ENCODE data around the gene HAPSTR1. TPM values are rescaled to one million over a fixed set of nuclear protein-coding genes. Genes with fewer than 3 reads are reported as not detected.

The HAPSTR1 gene
- total RNA-seq, 2 experiments from 2014 or later, result 52.5 to 53.4 TPM

GRCh38 chr16:9068886-9069285, 22.6 kb upstream of the HAPSTR1 start:
- intact Hi-C loops (cut with micrococcal nuclease), result no loop called here
- peak overlapping the region; percentile 79 for H3K27ac Mint-ChIP-seq
- H3K9me3 Mint-ChIP-seq, result peaks cover 10% of the 10 kb centered on the region
- ChIA-PET POLR2A (interaction anchor here (0.6 to 5.5 kb wide), 8 partner anchors 9 to 110 kb away, joined by 3 to 32 read pairs (median 4); partner anchors contain the start of gene HAPSTR1), CTCF (interaction anchor here (1.2 to 2.6 kb wide), 3 partner anchors 9 to 132 kb away, joined by 3 to 10 read pairs (median 5); no protein-coding TSS in a partner anchor)
- peaks cover 38% of the 10 kb centered on the region for H3K4me1 Mint-ChIP-seq (ENCODE audit: low read depth)
- H3K36me3 Mint-ChIP-seq (ENCODE audit: low read depth), result peaks cover 10% of the 10 kb centered on the region
- ATAC-seq (no peak), DNase-seq (no peak)
- TF ChIP-seq CTCF (IDR thresholded peaks at IDR 0.05), result no peak
- peaks cover 2% of the 10 kb centered on the region for H3K27me3 Mint-ChIP-seq
- H3K4me3 Mint-ChIP-seq, result no peak overlapping the region

DNA sequence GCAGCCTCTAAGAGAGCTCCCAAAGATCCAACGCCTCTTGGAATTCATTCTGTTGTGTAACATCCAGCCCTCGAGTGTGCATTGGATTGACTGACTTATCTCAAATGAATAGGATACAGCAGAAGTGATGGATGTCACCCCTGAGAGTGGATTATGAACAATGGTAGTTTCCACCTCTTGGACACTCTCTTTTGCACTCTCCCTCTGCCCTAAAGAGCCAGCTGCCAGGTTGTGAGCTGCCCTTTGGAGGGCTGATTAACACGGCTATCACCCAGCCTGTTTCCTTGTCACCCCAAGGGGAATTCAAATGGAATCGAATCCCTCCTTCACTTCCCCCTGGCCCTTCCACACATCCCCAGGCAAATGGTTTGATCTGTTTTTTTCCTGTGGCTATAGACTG, 21.2 kb upstream of the HAPSTR1 start:
- H3K27me3 Mint-ChIP-seq, result peaks cover 2% of the 10 kb centered on the region
- TF ChIP-seq CTCF (IDR thresholded peaks at IDR 0.05), result no peak
- H3K36me3 Mint-ChIP-seq (ENCODE audit: low read depth), result peaks cover 10% of the 10 kb centered on the region
- H3K27ac Mint-ChIP-seq, result no peak overlapping the region
- intact Hi-C loops (cut with micrococcal nuclease), result no loop called here
- H3K4me1 Mint-ChIP-seq (ENCODE audit: low read depth), result peaks cover 39% of the 10 kb centered on the region
- ATAC-seq, result no peak
- DNase-seq, result no peak
- CTCF ChIA-PET, result no interaction called here
- H3K4me3 Mint-ChIP-seq, result no peak overlapping the region
- POLR2A ChIA-PET, result interaction anchor here (0.6 to 5.5 kb wide), 3 partner anchors 21 to 123 kb away, joined by 3 to 32 read pairs (median 3); partner anchors contain the start of gene HAPSTR1
- peaks cover 10% of the 10 kb centered on the region for H3K9me3 Mint-ChIP-seq

- POLR2A ChIA-PET, result interaction anchor here (5.5 kb wide), 1 partner anchor 20 kb away, joined by 32 read pairs; the partner anchor contains the start of gene HAPSTR1
- no peak overlapping the region for H3K4me3 Mint-ChIP-seq
Measured at GRCh38 chr16:9071377-9071776, 20.1 kb upstream of the HAPSTR1 start.

GRCh38 chr16:9072806-9073341, 18.6 kb upstream of the HAPSTR1 start:
- intact Hi-C loops (cut with micrococcal nuclease), result loop anchor here (2.0 kb wide), 1 partner anchor 18 kb away; the partner anchor contains the start of gene HAPSTR1
- peak overlapping the region; percentile 57 for H3K4me3 Mint-ChIP-seq
- H3K9me3 Mint-ChIP-seq, result peaks cover 11% of the 10 kb centered on the region
- CTCF ChIA-PET, result interaction anchor here (1.0 to 1.5 kb wide), 5 partner anchors 12 to 192 kb away, joined by 3 to 8 read pairs (median 3); no protein-coding TSS in a partner anchor
- H3K27me3 Mint-ChIP-seq, result peaks cover 2% of the 10 kb centered on the region
- H3K4me1 Mint-ChIP-seq (ENCODE audit: low read depth), result peaks cover 54% of the 10 kb centered on the region
- no peak for TF ChIP-seq CTCF (IDR thresholded peaks at IDR 0.05)
- ATAC-seq (peak; percentile 62), DNase-seq (peak; percentile 74)
- H3K36me3 Mint-ChIP-seq (ENCODE audit: low read depth), result peaks cover 14% of the 10 kb centered on the region
- H3K27ac Mint-ChIP-seq, result peak overlapping the region; percentile 98
- POLR2A ChIA-PET, result interaction anchor here (0.9 to 3.1 kb wide), 7 partner anchors 13 to 113 kb away, joined by 3 to 28 read pairs (median 3); partner anchors contain the start of gene HAPSTR1

More at GRCh38 chr16:9071377-9071776, 20.1 kb upstream of the HAPSTR1 start:
- H3K9me3 Mint-ChIP-seq, result peaks cover 10% of the 10 kb centered on the region
- peak overlapping the region; percentile 98 for H3K27ac Mint-ChIP-seq
- H3K36me3 Mint-ChIP-seq (ENCODE audit: low read depth), result peaks cover 10% of the 10 kb centered on the region
- no peak for DNase-seq
- peaks cover 42% of the 10 kb centered on the region for H3K4me1 Mint-ChIP-seq (ENCODE audit: low read depth)
- intact Hi-C loops (cut with micrococcal nuclease), result no loop called here
- peaks cover 2% of the 10 kb centered on the region for H3K27me3 Mint-ChIP-seq
- ATAC-seq, result no peak
- CTCF ChIA-PET, result no interaction called here
- TF ChIP-seq CTCF (IDR thresholded peaks at IDR 0.05), result no peak
